Activated CD4-positive, alpha-beta T cell treated with anti-CD3 and anti-CD28 coated beads, Interleukin-2, amount 50 U/mL, for 4 hours (primary cell): ENCODE results near the gene RCAN2.

Experiments
- DNase-seq, 2 experiments: peaks; one replicate each; pipeline ENCODE4 v3.0.0-alpha.2; 2020

Gene RCAN2

GRCh38 chr6:46491201-46491627 lies at the start of gene RCAN2:
TSS of gene RCAN2 (minus strand) at chr6:46491449.
- peak in 1 of 2 experiments; percentile 0 for DNase-seq

GRCh38 chr6:46539866-46540265 lies 48.6 kb upstream of the RCAN2 start:
- DNase-seq: no peak

DNA sequence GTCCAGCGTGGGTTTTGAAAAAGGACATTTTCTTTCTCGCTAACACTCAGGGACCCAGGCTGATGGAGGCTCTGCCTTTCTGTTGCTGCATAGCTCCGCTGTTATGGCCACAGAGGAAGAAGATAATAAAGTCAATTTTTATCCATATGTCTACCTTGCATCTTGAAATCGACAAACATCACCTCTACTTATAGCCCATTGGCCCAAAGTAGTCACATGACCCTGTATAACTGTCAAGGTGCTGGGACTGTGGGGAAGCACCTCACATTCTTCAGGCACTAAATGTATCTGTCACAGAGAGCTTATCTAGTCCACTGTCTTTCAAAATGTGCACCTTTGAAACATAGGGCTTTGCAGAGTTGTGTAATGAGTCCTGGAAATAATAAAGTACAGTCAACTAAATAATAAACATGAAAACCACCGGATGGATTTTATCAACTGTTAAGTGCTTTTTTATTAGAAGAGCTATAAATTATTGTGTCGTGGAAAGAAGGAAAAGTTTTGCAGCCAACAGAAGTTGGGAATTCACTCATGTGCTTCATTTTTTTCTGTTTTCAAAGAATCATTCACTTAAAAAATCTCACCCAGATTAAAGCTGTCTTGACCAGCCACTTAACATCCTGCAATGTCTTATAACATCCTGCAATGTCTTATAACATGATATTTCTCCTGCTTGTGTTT lies 47.7 kb upstream of the RCAN2 start:
- no peak for DNase-seq

- DNase-seq: no peak
Measured at GRCh38 chr6:46530896-46531295, 39.6 kb upstream of the RCAN2 start.

- DNase-seq: no peak
Measured at GRCh38 chr6:46528961-46529750, 37.9 kb upstream of the RCAN2 start.

GRCh38 chr6:46526607-46527006 lies 35.4 kb upstream of the RCAN2 start:
- no peak for DNase-seq

DNA sequence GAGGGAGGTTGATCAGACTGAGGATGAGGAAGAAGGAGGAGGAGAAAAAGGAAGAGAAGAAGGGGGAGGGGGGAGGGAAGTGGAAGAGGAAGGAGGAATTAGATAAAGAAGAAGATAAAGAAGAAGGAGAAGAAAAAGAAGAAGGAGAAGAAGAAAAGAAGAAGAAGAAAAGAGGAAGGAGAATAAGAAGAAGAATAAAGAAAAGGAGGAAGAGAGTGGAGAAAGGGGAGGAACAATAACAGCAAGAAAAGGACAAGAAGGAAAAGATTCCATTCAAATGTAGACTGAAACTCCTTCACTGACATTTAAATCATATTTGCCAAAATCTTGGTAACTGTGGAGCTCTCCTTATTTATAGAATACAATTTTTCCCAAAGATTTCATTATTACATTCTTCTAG lies 34.3 kb upstream of the RCAN2 start:
- DNase-seq: no peak

DNA sequence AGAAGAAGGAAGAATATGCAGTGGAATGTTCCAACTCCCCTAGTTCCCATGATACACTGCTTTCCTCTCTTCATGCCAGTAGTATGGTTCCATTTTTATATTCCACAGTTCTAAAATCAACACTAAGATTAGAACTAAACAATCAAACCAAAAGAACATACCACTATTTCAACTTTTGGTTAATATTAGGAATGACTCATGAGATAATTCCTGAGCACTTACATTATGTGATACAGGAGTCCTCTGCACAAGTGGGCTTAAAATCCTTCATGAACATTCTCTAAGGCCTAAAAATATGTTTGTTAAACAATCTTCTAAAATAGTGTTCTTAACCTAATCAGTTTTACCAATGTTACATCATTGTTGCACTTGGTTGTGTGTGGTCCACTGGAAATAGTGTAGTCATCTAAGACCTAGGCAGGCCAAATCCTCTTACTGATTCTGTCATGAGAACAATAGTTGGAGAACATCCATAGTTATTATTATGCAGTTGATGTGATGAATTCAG lies 30.3 kb upstream of the RCAN2 start:
- no peak for DNase-seq

DNA sequence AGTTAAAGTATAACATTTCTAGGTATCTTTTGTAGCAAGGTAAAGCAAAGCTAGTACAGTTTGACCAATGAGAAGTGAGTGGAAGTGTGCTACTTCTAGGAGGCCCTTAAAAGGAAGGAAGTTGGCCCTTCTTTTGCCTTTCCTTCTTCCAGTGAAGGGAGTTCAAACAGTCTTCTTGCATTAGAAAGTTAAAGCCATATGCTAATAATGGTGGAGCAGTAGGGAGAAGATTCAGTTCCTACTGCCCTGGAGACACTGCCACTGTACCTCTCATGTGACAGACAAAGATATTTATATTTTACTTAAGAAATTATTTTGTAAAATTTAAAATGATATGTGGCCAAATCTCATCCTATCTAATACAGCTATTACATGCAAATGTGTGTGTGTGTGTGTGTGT lies 26.0 kb upstream of the RCAN2 start:
- no peak for DNase-seq

DNA sequence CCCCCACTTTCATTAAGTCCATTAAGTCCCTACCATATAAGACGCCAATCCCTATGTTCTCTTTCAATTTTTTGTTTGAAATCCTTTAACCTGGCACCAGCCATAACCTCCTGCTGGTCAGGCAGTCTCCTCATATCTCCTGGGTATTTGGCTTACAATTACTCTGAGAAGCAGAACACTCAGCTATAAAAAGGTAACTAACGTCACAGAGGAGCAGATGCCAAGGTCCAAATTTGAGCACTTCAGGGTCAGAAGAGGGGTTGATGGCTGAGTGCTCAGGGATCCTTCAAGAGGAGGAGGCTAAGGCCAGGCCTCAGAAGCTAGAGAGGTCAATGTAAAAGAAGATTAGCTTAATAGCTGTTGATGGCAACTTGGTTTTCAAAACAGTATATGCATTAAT lies 22.3 kb upstream of the RCAN2 start:
- no peak for DNase-seq

- DNase-seq: no peak
Measured at GRCh38 chr6:46511320-46511719, 20.1 kb upstream of the RCAN2 start.

DNA sequence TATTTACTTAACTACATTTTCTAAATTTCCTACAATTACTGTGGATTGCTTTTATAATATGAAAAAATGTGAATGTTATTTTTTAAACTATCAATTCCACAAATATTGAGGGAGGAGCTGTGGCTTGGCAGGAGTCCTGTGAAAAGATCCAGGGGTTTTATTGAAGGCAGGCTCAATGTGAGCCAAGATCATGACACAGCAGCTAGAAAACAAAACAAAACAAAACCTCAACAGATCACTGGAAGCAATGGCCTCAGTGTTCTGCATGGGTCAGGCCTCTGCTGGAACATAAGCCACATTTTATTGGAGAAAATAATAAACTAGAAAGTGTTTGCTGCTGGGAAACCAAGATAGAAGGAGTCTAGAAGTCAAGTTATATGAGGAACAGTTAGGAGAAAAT lies 19.4 kb upstream of the RCAN2 start:
- DNase-seq: no peak

- no peak for DNase-seq
Measured at GRCh38 chr6:46509981-46510510, 18.8 kb upstream of the RCAN2 start.

DNA sequence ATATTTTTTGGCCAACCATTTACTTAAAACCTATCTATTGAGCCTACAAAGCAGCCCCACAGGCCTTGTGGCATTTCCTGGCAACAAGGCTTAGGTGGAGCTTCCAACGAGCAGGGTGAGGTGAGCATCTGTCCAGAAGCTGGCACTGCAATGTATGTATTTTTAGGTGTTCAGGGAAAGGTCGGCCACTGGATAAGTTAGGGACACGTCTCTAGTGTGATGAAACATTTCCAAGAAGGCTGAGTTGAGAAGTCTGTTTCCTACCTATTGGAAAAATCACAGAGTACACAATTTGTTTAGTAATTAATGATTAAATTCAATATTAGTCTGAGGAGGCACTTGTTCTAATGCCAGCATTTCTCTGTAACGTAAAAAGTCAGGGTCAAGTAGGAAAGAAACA lies 17.8 kb upstream of the RCAN2 start:
- no peak for DNase-seq

- DNase-seq: no peak
Measured at GRCh38 chr6:46507426-46507825, 16.2 kb upstream of the RCAN2 start.

GRCh38 chr6:46505693-46506512 lies 14.7 kb upstream of the RCAN2 start:
- DNase-seq: no peak

DNA sequence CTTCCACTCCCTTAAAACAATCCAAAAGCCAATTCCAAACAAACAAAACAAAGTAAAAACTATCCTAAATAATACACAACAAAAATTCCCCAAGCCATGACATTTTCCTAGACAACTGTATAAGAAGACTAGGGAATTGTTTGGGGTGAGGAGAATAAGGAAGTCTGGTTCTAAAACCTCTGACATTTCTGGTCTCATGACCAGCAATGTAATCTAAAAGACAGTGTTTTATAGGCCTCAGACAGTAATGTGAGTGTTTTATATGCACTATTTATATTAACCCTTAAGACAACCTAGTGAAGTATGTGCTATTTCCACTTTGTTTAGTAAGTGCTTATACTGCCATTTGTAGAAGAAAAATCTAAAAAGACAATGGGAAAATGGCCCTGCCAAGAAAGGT lies 13.0 kb upstream of the RCAN2 start:
- no peak for DNase-seq

GRCh38 chr6:46502486-46503119 lies 11.4 kb upstream of the RCAN2 start:
- DNase-seq: no peak

DNA sequence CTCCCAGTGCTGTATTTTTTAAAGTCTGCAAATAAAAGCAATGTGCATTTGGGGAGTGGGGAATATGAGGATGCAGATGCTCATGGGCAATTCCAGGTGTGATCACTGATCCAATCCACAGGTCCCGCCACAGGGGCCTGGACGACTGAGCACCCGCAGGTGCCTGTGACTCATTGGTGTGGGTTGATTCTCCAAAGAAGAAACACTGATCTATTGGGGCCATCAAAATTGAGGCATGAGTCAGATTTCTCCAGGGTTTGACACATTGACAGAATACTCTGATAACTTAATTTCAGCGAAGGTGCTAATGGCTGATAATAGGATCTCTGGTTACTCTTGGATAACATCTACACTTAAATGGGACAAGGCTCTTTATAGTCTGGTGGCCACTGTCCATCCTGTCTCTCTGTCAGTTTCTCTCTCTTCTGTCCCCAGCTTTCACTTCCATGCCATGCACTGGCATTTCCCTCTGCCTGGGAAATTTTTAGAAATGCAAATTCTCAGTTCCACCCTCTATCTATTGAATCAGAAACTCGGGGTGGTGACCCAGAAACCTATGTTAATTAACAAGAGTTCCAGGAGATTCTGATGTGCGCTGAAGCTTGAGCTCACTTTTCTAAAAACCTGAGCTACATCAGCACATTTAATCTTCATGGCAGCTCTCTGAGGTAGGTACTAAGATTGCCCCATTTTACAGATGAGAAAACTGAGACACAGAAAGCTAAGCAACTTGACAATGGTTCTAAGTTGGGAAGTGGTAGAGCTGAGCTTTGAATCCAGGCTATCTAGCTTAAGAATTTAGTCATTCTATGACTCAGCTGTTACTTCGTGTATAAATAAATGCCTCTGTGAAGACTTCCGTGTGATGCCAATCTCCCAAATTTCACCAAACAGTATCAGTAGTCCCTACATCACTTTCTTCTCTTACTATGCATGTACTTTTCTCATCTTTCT lies 10.2 kb upstream of the RCAN2 start:
- no peak for DNase-seq

DNA sequence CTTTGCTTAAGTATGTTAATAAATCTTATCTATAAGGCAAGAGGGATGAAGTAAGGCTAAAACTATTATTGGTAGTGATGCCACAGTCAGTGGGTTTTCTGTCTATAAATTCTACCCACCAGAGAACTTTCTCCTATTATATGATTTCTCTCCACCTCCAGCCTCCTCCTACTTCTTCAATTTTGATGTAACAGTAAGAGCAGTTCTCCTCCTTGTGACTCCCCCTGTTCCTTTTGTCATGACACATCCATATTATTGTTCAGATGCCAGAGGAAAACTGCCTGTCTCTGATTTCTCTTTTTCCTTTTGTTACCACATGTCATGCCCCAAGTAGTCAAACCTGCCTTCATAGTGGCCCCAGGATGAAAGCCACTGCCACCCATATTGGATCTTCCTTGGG lies 9.1 kb upstream of the RCAN2 start:
- DNase-seq: no peak
